GM12891 (cell line): ENCODE measurements around the gene ACOT4.

ENCODE experiments used
- POLR2A ChIP-seq: IDR thresholded peaks from 2 replicates; pipeline ENCODE4 v1.6.1; 2011; ENCODE audit warnings: low read depth, low read length, control low read depth
- POLR2AphosphoS5 ChIP-seq: IDR thresholded peaks from 2 replicates; pipeline ENCODE4 v1.6.1; 2011; ENCODE audit warnings: low read depth, low read length, control low read depth

GRCh38 chr14:73553845-73554244, 37.8 kb upstream of the ACOT4 start:
- TF ChIP-seq POLR2A (no peak), POLR2AphosphoS5 (no peak)
